NB4 (cell line): ENCODE measurements around the gene STK32B.

Experiments used
- CTCF ChIP-seq: IDR thresholded peaks from one replicate; pipeline ENCODE4 v1.5.1; 2012; ENCODE audit warnings: low read depth, low read length
- MAX ChIP-seq: IDR thresholded peaks from 2 replicates; pipeline ENCODE4 v1.6.1; 2011; ENCODE audit warnings: low read depth, low read length
- POLR2A ChIP-seq: IDR thresholded peaks from 2 replicates; pipeline ENCODE4 v1.6.1; 2011; ENCODE audit warnings: mild to moderate bottlenecking; ENCODE audit not compliant: insufficient read length; ENCODE audit errors: extremely low read depth

- TF ChIP-seq CTCF (no peak), POLR2A (no peak), MAX (no peak)
These were observed 320.9 kb downstream of the STK32B start for GRCh38 chr4:5372198-5372597.
